GM23338 (cell line): ENCODE measurements around the gene ZBTB8OS. TPM values are rescaled to one million over a fixed set of nuclear protein-coding genes. Genes with fewer than 3 reads are reported as not detected.

ENCODE experiments used
- ATAC-seq: fragments of 200-7000 bp; cut with Tn5 transposase; 3 replicates; pipeline ENCODE4 v1.9.1; 2020
- DNase-seq: peaks from one replicate; pipeline ENCODE4 v3.0.0-alpha.2; 2015; ENCODE audit warnings: low spot score
- H2AFZ ChIP-seq: fragments of 200-600 bp; sonication (generic); 2 replicates; pipeline ENCODE4 v1.8.0; 2016; ENCODE audit warnings: antibody characterized with exemption, mild to moderate bottlenecking, moderate library complexity
- H3F3A ChIP-seq: fragments of 200-600 bp; sonication (generic); replicated peaks from 2 replicates; pipeline ENCODE4 v1.8.0; 2017; ENCODE audit warnings: antibody characterized with exemption, mixed run types, low read depth
- H3K27ac ChIP-seq: fragments of 200-600 bp; sonication (generic); 2 replicates; pipeline ENCODE4 v1.6.1; 2016; ENCODE audit warnings: low read depth
- H3K27me3 ChIP-seq: fragments of 200-600 bp; sonication (generic); 2 replicates; pipeline ENCODE4 v1.8.0; 2016; ENCODE audit warnings: mild to moderate bottlenecking, mixed run types, moderate library complexity; ENCODE audit not compliant: insufficient read depth
- H3K36me3 ChIP-seq: fragments of 200-600 bp; sonication (generic); 2 replicates; pipeline ENCODE4 v1.8.0; 2016; ENCODE audit warnings: mild to moderate bottlenecking; ENCODE audit not compliant: insufficient read depth
- H3K4me1 ChIP-seq: fragments of 200-600 bp; sonication (generic); 2 replicates; pipeline ENCODE4 v1.8.0; 2016; ENCODE audit warnings: mild to moderate bottlenecking, moderate library complexity; ENCODE audit not compliant: insufficient read depth
- H3K4me2 ChIP-seq: fragments of 200-600 bp; sonication (generic); 2 replicates; pipeline ENCODE4 v1.7.1; 2017; ENCODE audit warnings: mixed run types
- H3K4me3 ChIP-seq: fragments of 200-600 bp; sonication (generic); 2 replicates; pipeline ENCODE4 v1.6.1; 2016; ENCODE audit warnings: mixed run types
- H3K79me2 ChIP-seq: fragments of 200-600 bp; sonication (generic); replicated peaks from 2 replicates; pipeline ENCODE4 v1.8.0; 2017; ENCODE audit warnings: mild to moderate bottlenecking; ENCODE audit not compliant: insufficient read depth
- H3K9me2 ChIP-seq: fragments of 200-600 bp; sonication (generic); 2 replicates; pipeline ENCODE4 v1.8.0; 2017; ENCODE audit not compliant: insufficient read depth
- H4K20me1 ChIP-seq: fragments of 200-600 bp; sonication (generic); replicated peaks from 2 replicates; pipeline ENCODE4 v1.8.0; 2017; ENCODE audit warnings: mild to moderate bottlenecking; ENCODE audit not compliant: insufficient read depth
- H3K27ac Mint-ChIP-seq: 2 replicates; pipeline ENCODE4 v1.8.0; 2020; ENCODE audit warnings: inconsistent platforms, mild to moderate bottlenecking, moderate library complexity, mixed read lengths
- H3K27me3 Mint-ChIP-seq: 3 replicates; pipeline ENCODE4 v1.8.0; 2022; ENCODE audit warnings: low read depth, mild to moderate bottlenecking, moderate library complexity, mixed read lengths, inconsistent platforms; ENCODE audit not compliant: insufficient read depth, poor library complexity
- H3K36me3 Mint-ChIP-seq: 3 replicates; pipeline ENCODE4 v1.8.0; 2021; ENCODE audit warnings: low read depth, mild to moderate bottlenecking, inconsistent platforms, moderate library complexity, mixed read lengths
- H3K4me1 Mint-ChIP-seq: 3 replicates; pipeline ENCODE4 v1.8.0; 2020; ENCODE audit warnings: mild to moderate bottlenecking, inconsistent platforms, mixed read lengths
- H3K4me3 Mint-ChIP-seq: 3 replicates; pipeline ENCODE4 v1.8.0; 2021; ENCODE audit warnings: moderate library complexity, mild to moderate bottlenecking, inconsistent platforms, mixed read lengths
- H3K9me3 Mint-ChIP-seq: 3 replicates; pipeline ENCODE4 v1.8.0; 2020; ENCODE audit warnings: moderate library complexity, mild to moderate bottlenecking, inconsistent platforms, mixed read lengths
- CREB1 ChIP-seq: fragments of 250-450 bp; sonication (Bioruptor Pico); IDR thresholded peaks from 2 replicates; pipeline ENCODE4 v1.5.0; 2020; ENCODE audit warnings: low read depth, mild to moderate bottlenecking, moderate library complexity
- EZH2 ChIP-seq: fragments of 200-600 bp; sonication (generic); IDR thresholded peaks from one replicate; pipeline ENCODE4 v1.8.0; 2017; ENCODE audit warnings: antibody characterized with exemption, mild to moderate bottlenecking, low read depth; ENCODE audit not compliant: unreplicated experiment
- EZH2phosphoT487 ChIP-seq: fragments of 200-600 bp; sonication (generic); IDR thresholded peaks from one replicate; pipeline ENCODE4 v1.8.1; 2018; ENCODE audit warnings: antibody characterized with exemption; ENCODE audit not compliant: unreplicated experiment
- JUNB ChIP-seq: IDR thresholded peaks from one replicate; pipeline ENCODE4 v1.6.1; 2016; ENCODE audit warnings: antibody characterized with exemption; ENCODE audit not compliant: unreplicated experiment
- NANOG ChIP-seq: IDR thresholded peaks from 2 replicates; pipeline ENCODE4 v1.6.1; 2016; ENCODE audit warnings: antibody characterized with exemption, borderline replicate concordance
- POLR2AphosphoS5 ChIP-seq: IDR thresholded peaks from 2 replicates; pipeline ENCODE4 v1.6.1; 2016; ENCODE audit warnings: antibody characterized with exemption, low read depth
- STAT1 ChIP-seq: IDR thresholded peaks from one replicate; pipeline ENCODE4 v1.6.1; 2016; ENCODE audit warnings: antibody characterized with exemption; ENCODE audit not compliant: unreplicated experiment
- ZNF114 ChIP-seq: fragments of 250-450 bp; sonication (Bioruptor Pico); IDR thresholded peaks from 2 replicates; pipeline ENCODE4 v1.5.0; 2020; ENCODE audit warnings: mild to moderate bottlenecking, moderate library complexity
- ZNF331 ChIP-seq: fragments of 250-450 bp; sonication (Bioruptor Pico); IDR thresholded peaks from 2 replicates; pipeline ENCODE4 v1.5.0; 2020; ENCODE audit warnings: low read depth, mild to moderate bottlenecking, moderate library complexity
- polyA plus RNA-seq: library from polyadenylated mRNA; unstranded; fragments of >200 nt; fragmentation: Nextera tagmentation; extraction: Ambion mirVana; gene quantifications from 2 replicates; pipeline ENCODE4 v1.2.1, GENCODE V29; 2016
- total RNA-seq: library from RNA; depleted of rRNA; stranded (reverse); fragments of >200 nt; shearing (Covaris generic); gene quantifications from 2 replicates; pipeline ENCODE4 v1.2.3, GENCODE V29; 2014
- TF ChIP-seq, protein P1 (sequence below), 2 experiments: fragments of 200-600 bp in 1 of 2; sonication (generic) in 1 of 2; conservative IDR thresholded peaks; 2 replicates each; pipeline versions ENCODE4 v1.5.1 to v1.6.1; 2016 to 2017; ENCODE audit warnings: antibody characterized with exemption in 2 of 2, low read depth in 2 of 2, mild to moderate bottlenecking in 2 of 2, moderate library complexity in 1 of 2
- TF ChIP-seq, protein P2 (sequence below): IDR thresholded peaks from 2 replicates; pipeline ENCODE4 v1.6.1; 2016; ENCODE audit warnings: antibody characterized with exemption
- TF ChIP-seq, protein P3 (sequence below): fragments of 250-450 bp; sonication (Bioruptor Pico); IDR thresholded peaks from 2 replicates; pipeline ENCODE4 v1.5.0; 2020; ENCODE audit warnings: mild to moderate bottlenecking, moderate library complexity
- TF ChIP-seq, protein P4 (sequence below): IDR thresholded peaks from one replicate; pipeline ENCODE4 v1.6.1; 2018; ENCODE audit warnings: antibody characterized with exemption; ENCODE audit not compliant: unreplicated experiment

Gene ZBTB8OS
- total and polyA plus RNA-seq, 2 experiments from 2014 or later: 22.0 to 159 TPM

DNA sequence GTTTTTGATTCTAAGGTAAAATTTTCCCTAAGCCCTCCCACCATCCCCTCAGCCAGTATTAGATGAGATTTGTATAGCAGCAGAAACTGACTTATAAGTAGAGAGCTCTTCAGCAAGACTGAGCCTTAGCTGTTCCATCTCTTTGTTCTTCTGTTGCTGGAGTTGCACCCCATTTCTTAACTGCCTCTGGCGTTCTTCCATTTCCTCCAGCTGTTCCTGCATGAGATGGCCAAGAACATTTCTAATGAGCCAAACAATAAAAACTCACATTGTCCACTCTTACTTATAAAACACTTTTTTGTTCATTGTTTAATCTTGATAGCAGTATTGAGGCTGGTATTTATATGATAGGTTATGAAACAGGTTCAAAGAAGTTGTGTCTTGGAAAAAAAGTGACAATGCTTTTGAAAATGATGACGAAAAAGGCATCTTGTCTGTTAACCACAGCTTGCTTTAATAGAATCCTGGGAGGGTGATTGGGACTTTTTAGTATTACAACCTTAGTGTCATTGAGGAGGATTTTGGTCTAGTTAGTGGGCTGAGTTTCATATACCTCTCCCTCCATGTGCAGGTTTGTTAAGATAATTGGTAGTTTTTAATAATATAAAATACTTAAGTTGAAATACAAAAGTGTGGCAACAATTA, 33.9 kb upstream of the ZBTB8OS start:
- peaks cover 66% of the 10 kb centered on the region for H3K36me3 ChIP-seq
- DNase-seq (no peak), ATAC-seq (no peak)
- no peaks in the 10 kb centered on the region for H3K79me2 ChIP-seq
- no peaks in the 10 kb centered on the region for H3K9me2 ChIP-seq
- no peak overlapping the region for H3K4me3 ChIP-seq
- Mint-ChIP-seq H3K9me3 (no peaks in the 10 kb centered on the region), H3K4me1 (no peaks in the 10 kb centered on the region), H3K27me3 (peaks cover 4% of the 10 kb centered on the region), H3K4me3 (no peak overlapping the region), H3K27ac (no peak overlapping the region), H3K36me3 (peaks cover 60% of the 10 kb centered on the region; the same call in 2 of the 3 replicates)
- peaks cover 11% of the 10 kb centered on the region for H4K20me1 ChIP-seq
- H3K27ac ChIP-seq: peak overlapping the region; percentile 33; the same call in 1 of the 2 replicates
- H3K4me1 ChIP-seq: no peaks in the 10 kb centered on the region
- H3F3A ChIP-seq: peaks cover 34% of the 10 kb centered on the region; the same call in 1 of the 2 replicates
- H2AFZ ChIP-seq: no peak overlapping the region
- TF ChIP-seq, protein P1, sequence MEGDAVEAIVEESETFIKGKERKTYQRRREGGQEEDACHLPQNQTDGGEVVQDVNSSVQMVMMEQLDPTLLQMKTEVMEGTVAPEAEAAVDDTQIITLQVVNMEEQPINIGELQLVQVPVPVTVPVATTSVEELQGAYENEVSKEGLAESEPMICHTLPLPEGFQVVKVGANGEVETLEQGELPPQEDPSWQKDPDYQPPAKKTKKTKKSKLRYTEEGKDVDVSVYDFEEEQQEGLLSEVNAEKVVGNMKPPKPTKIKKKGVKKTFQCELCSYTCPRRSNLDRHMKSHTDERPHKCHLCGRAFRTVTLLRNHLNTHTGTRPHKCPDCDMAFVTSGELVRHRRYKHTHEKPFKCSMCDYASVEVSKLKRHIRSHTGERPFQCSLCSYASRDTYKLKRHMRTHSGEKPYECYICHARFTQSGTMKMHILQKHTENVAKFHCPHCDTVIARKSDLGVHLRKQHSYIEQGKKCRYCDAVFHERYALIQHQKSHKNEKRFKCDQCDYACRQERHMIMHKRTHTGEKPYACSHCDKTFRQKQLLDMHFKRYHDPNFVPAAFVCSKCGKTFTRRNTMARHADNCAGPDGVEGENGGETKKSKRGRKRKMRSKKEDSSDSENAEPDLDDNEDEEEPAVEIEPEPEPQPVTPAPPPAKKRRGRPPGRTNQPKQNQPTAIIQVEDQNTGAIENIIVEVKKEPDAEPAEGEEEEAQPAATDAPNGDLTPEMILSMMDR (conservative IDR thresholded peaks at IDR 0.05; ENCODE audit: low read depth in 2 of 2): no peak
- TF ChIP-seq CREB1 (CRISPR knock-in tag) (no peak), ZNF114 (no peak), STAT1 (no peak), NANOG (no peak), EZH2phosphoT487 (no peak), POLR2AphosphoS5 (no peak), JUNB (no peak), ZNF331 (CRISPR knock-in tag) (no peak), EZH2 (no peak)
- TF ChIP-seq, protein P2, sequence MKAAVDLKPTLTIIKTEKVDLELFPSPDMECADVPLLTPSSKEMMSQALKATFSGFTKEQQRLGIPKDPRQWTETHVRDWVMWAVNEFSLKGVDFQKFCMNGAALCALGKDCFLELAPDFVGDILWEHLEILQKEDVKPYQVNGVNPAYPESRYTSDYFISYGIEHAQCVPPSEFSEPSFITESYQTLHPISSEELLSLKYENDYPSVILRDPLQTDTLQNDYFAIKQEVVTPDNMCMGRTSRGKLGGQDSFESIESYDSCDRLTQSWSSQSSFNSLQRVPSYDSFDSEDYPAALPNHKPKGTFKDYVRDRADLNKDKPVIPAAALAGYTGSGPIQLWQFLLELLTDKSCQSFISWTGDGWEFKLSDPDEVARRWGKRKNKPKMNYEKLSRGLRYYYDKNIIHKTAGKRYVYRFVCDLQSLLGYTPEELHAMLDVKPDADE: no peak
- TF ChIP-seq, protein P3, sequence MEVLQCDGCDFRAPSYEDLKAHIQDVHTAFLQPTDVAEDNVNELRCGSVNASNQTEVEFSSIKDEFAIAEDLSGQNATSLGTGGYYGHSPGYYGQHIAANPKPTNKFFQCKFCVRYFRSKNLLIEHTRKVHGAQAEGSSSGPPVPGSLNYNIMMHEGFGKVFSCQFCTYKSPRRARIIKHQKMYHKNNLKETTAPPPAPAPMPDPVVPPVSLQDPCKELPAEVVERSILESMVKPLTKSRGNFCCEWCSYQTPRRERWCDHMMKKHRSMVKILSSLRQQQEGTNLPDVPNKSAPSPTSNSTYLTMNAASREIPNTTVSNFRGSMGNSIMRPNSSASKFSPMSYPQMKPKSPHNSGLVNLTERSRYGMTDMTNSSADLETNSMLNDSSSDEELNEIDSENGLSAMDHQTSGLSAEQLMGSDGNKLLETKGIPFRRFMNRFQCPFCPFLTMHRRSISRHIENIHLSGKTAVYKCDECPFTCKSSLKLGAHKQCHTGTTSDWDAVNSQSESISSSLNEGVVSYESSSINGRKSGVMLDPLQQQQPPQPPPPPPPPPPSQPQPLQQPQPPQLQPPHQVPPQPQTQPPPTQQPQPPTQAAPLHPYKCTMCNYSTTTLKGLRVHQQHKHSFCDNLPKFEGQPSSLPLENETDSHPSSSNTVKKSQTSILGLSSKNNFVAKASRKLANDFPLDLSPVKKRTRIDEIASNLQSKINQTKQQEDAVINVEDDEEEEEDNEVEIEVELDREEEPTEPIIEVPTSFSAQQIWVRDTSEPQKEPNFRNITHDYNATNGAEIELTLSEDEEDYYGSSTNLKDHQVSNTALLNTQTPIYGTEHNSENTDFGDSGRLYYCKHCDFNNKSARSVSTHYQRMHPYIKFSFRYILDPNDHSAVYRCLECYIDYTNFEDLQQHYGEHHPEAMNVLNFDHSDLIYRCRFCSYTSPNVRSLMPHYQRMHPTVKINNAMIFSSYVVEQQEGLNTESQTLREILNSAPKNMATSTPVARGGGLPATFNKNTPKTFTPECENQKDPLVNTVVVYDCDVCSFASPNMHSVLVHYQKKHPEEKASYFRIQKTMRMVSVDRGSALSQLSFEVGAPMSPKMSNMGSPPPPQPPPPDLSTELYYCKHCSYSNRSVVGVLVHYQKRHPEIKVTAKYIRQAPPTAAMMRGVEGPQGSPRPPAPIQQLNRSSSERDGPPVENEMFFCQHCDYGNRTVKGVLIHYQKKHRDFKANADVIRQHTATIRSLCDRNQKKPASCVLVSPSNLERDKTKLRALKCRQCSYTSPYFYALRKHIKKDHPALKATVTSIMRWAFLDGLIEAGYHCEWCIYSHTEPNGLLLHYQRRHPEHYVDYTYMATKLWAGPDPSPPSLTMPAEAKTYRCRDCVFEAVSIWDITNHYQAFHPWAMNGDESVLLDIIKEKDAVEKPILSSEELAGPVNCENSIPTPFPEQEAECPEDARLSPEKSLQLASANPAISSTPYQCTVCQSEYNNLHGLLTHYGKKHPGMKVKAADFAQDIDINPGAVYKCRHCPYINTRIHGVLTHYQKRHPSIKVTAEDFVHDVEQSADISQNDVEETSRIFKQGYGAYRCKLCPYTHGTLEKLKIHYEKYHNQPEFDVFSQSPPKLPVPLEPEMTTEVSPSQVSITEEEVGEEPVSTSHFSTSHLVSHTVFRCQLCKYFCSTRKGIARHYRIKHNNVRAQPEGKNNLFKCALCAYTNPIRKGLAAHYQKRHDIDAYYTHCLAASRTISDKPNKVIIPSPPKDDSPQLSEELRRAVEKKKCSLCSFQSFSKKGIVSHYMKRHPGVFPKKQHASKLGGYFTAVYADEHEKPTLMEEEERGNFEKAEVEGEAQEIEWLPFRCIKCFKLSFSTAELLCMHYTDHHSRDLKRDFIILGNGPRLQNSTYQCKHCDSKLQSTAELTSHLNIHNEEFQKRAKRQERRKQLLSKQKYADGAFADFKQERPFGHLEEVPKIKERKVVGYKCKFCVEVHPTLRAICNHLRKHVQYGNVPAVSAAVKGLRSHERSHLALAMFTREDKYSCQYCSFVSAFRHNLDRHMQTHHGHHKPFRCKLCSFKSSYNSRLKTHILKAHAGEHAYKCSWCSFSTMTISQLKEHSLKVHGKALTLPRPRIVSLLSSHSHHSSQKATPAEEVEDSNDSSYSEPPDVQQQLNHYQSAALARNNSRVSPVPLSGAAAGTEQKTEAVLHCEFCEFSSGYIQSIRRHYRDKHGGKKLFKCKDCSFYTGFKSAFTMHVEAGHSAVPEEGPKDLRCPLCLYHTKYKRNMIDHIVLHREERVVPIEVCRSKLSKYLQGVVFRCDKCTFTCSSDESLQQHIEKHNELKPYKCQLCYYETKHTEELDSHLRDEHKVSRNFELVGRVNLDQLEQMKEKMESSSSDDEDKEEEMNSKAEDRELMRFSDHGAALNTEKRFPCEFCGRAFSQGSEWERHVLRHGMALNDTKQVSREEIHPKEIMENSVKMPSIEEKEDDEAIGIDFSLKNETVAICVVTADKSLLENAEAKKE: no peak
- TF ChIP-seq, protein P4, sequence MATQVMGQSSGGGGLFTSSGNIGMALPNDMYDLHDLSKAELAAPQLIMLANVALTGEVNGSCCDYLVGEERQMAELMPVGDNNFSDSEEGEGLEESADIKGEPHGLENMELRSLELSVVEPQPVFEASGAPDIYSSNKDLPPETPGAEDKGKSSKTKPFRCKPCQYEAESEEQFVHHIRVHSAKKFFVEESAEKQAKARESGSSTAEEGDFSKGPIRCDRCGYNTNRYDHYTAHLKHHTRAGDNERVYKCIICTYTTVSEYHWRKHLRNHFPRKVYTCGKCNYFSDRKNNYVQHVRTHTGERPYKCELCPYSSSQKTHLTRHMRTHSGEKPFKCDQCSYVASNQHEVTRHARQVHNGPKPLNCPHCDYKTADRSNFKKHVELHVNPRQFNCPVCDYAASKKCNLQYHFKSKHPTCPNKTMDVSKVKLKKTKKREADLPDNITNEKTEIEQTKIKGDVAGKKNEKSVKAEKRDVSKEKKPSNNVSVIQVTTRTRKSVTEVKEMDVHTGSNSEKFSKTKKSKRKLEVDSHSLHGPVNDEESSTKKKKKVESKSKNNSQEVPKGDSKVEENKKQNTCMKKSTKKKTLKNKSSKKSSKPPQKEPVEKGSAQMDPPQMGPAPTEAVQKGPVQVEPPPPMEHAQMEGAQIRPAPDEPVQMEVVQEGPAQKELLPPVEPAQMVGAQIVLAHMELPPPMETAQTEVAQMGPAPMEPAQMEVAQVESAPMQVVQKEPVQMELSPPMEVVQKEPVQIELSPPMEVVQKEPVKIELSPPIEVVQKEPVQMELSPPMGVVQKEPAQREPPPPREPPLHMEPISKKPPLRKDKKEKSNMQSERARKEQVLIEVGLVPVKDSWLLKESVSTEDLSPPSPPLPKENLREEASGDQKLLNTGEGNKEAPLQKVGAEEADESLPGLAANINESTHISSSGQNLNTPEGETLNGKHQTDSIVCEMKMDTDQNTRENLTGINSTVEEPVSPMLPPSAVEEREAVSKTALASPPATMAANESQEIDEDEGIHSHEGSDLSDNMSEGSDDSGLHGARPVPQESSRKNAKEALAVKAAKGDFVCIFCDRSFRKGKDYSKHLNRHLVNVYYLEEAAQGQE: no peak
- H3K27me3 ChIP-seq: no peaks in the 10 kb centered on the region
- no peak overlapping the region for H3K4me2 ChIP-seq
